H9 (cell line): ENCODE results near the gene BCAS3. TPM values are rescaled to one million over a fixed set of nuclear protein-coding genes. Genes with fewer than 3 reads are reported as not detected.

Experiments
- DNase-seq: peaks from one replicate; pipeline ENCODE4 v3.0.0-alpha.2; 2017
- H2AFZ ChIP-seq: one replicate; pipeline ENCODE4 v1.6.1; 2013; ENCODE audit warnings: mild to moderate bottlenecking, low read length, control low read depth, moderate library complexity
- H2AK5ac ChIP-seq: 2 replicates; pipeline ENCODE4 v1.6.1; 2013; ENCODE audit warnings: low read length, control low read depth, mixed read lengths; ENCODE audit not compliant: insufficient read length
- H2BK120ac ChIP-seq: one replicate; pipeline ENCODE4 v1.6.1; 2013; ENCODE audit warnings: low read depth, mild to moderate bottlenecking, low read length, control low read depth, inconsistent platforms; ENCODE audit not compliant: poor library complexity, severe bottlenecking
- H2BK12ac ChIP-seq: 2 replicates; pipeline ENCODE4 v1.6.1; 2013; ENCODE audit warnings: low read length, control low read depth, mixed read lengths, low read depth; ENCODE audit not compliant: insufficient read length
- H2BK15ac ChIP-seq: 2 replicates; pipeline ENCODE4 v1.6.1; 2013; ENCODE audit warnings: low read depth, low read length, control low read depth
- H2BK20ac ChIP-seq: one replicate; pipeline ENCODE4 v1.6.1; 2013; ENCODE audit warnings: low read depth, mild to moderate bottlenecking, low read length, control low read depth, inconsistent platforms; ENCODE audit not compliant: poor library complexity, severe bottlenecking
- H2BK5ac ChIP-seq: 2 replicates; pipeline ENCODE4 v1.6.1; 2013; ENCODE audit warnings: low read length, control low read depth, mixed read lengths; ENCODE audit not compliant: insufficient read length
- H3K14ac ChIP-seq: 2 replicates; pipeline ENCODE4 v1.6.1; 2013; ENCODE audit warnings: low read length, control low read depth; ENCODE audit not compliant: insufficient read depth
- H3K18ac ChIP-seq: 2 replicates; pipeline ENCODE4 v1.6.1; 2013; ENCODE audit warnings: low read depth, mild to moderate bottlenecking, mixed read lengths, low read length, control low read depth; ENCODE audit not compliant: insufficient read length
- H3K23ac ChIP-seq: 2 replicates; pipeline ENCODE4 v1.6.1; 2013; ENCODE audit warnings: low read length, control low read depth, mixed read lengths, low read depth; ENCODE audit not compliant: insufficient read length
- H3K23me2 ChIP-seq: 2 replicates; pipeline ENCODE4 v1.6.1; 2013; ENCODE audit warnings: low read depth, mild to moderate bottlenecking, mixed read lengths, low read length, control low read depth; ENCODE audit not compliant: insufficient read length, poor library complexity, severe bottlenecking
- H3K27ac ChIP-seq: 2 replicates; pipeline ENCODE4 v1.5.1; 2013; ENCODE audit warnings: low read length, control low read depth, mixed read lengths, low read depth; ENCODE audit not compliant: insufficient read length
- H3K27me3 ChIP-seq: 2 replicates; pipeline ENCODE4 v1.6.1; 2013; ENCODE audit warnings: low read length, control low read depth, inconsistent platforms; ENCODE audit not compliant: insufficient read depth
- H3K4ac ChIP-seq: 2 replicates; pipeline ENCODE4 v1.6.1; 2013; ENCODE audit warnings: low read depth, mild to moderate bottlenecking, control low read depth, inconsistent platforms, low read length, moderate library complexity
- H3K4me1 ChIP-seq: 2 replicates; pipeline ENCODE4 v1.6.1; 2013; ENCODE audit warnings: low read length, control low read depth, inconsistent platforms; ENCODE audit not compliant: insufficient read depth
- H3K4me2 ChIP-seq: 2 replicates; pipeline ENCODE4 v1.6.1; 2013; ENCODE audit warnings: low read length, control low read depth, mixed read lengths; ENCODE audit not compliant: insufficient read length, insufficient read depth
- H3K56ac ChIP-seq: 2 replicates; pipeline ENCODE4 v1.6.1; 2013; ENCODE audit warnings: low read depth, mild to moderate bottlenecking, mixed read lengths, low read length, control low read depth; ENCODE audit not compliant: insufficient read length
- H3K79me1 ChIP-seq: 2 replicates; pipeline ENCODE4 v1.6.1; 2013; ENCODE audit warnings: low read depth, mild to moderate bottlenecking, moderate library complexity, low read length, control low read depth, inconsistent platforms; ENCODE audit not compliant: insufficient read depth, poor library complexity, severe bottlenecking
- H3K79me2 ChIP-seq: 2 replicates; pipeline ENCODE4 v1.6.1; 2013; ENCODE audit warnings: low read length, control low read depth, inconsistent platforms; ENCODE audit not compliant: insufficient read depth
- H3K9ac ChIP-seq: 2 replicates; pipeline ENCODE4 v1.6.1; 2013; ENCODE audit warnings: low read length, control low read depth, mixed read lengths; ENCODE audit not compliant: insufficient read length; ENCODE audit errors: extremely low read depth
- H3K9me3 ChIP-seq: one replicate; pipeline ENCODE4 v1.6.1; 2013; ENCODE audit warnings: low read depth, low read length, inconsistent platforms; ENCODE audit not compliant: control insufficient read depth
- H3T11ph ChIP-seq: one replicate; pipeline ENCODE4 v1.6.1; 2013; ENCODE audit warnings: mild to moderate bottlenecking, low read length, control low read depth, inconsistent platforms
- H4K20me1 ChIP-seq: one replicate; pipeline ENCODE4 v1.6.1; 2013; ENCODE audit not compliant: control insufficient read depth, insufficient read length, insufficient read depth
- H4K5ac ChIP-seq: 2 replicates; pipeline ENCODE4 v1.6.1; 2013; ENCODE audit warnings: low read depth, mild to moderate bottlenecking, mixed read lengths, low read length, control low read depth; ENCODE audit not compliant: insufficient read length
- H4K8ac ChIP-seq: replicated peaks from 2 replicates; pipeline ENCODE4 v1.6.1; 2013; ENCODE audit warnings: low read length, control low read depth, mixed read lengths, low read depth; ENCODE audit not compliant: insufficient read length
- H4K91ac ChIP-seq: 2 replicates; pipeline ENCODE4 v1.6.1; 2013; ENCODE audit warnings: low read depth, mild to moderate bottlenecking, moderate library complexity, mixed read lengths, low read length, control low read depth; ENCODE audit not compliant: insufficient read length
- H3K27ac Mint-ChIP-seq, 3 experiments: 2 replicates in 2 of 3; 3 replicates in 1 of 3; pipeline ENCODE4 v1.8.0; 2020 to 2021; ENCODE audit warnings: mixed read lengths in 3 of 3, mild to moderate bottlenecking in 1 of 3, moderate library complexity in 1 of 3
- H3K27me3 Mint-ChIP-seq: 2 replicates; pipeline ENCODE4 v1.8.0; 2021; ENCODE audit warnings: low read depth, mild to moderate bottlenecking, moderate library complexity, mixed read lengths
- H3K36me3 Mint-ChIP-seq, 3 experiments: 2 replicates in 2 of 3; 3 replicates in 1 of 3; pipeline ENCODE4 v1.8.0; 2020 to 2021; ENCODE audit warnings: low read depth in 3 of 3, mixed read lengths in 3 of 3; ENCODE audit not compliant: insufficient read depth in 1 of 3
- H3K4me1 Mint-ChIP-seq, 2 experiments: 2 replicates each; pipeline ENCODE4 v1.8.0; 2020; ENCODE audit warnings: mixed read lengths in 2 of 2
- H3K4me3 Mint-ChIP-seq, 2 experiments: 2 replicates in 1 of 2; 3 replicates in 1 of 2; pipeline ENCODE4 v1.8.0; 2020 to 2021; ENCODE audit warnings: mild to moderate bottlenecking in 2 of 2, mixed read lengths in 2 of 2, moderate library complexity in 1 of 2
- H3K9me3 Mint-ChIP-seq, 2 experiments: 2 replicates in 1 of 2; 3 replicates in 1 of 2; pipeline ENCODE4 v1.8.0; 2020; ENCODE audit warnings: mild to moderate bottlenecking in 2 of 2, mixed read lengths in 2 of 2, moderate library complexity in 1 of 2
- WGBS: extraction: QIAGEN DNeasy Blood & Tissue Kit; methylation state at CpG from one replicate; pipeline ENCODE4 v1.1.7; 2013; ENCODE audit warnings: missing lambda C conversion rate, low lambda C conversion rate, mixed read lengths; ENCODE audit not compliant: insufficient read length; ENCODE audit errors: extremely low coverage; 5-methylcytosine and 5-hydroxymethylcytosine counted together
- total RNA-seq: library from RNA; stranded (reverse); gene quantifications from 2 replicates; pipeline ENCODE4 v1.2.1, GENCODE V29; 2021
- TF ChIP-seq, protein P1 (sequence below): fragments of 200-600 bp; sonication (generic); conservative IDR thresholded peaks from 3 replicates; pipeline ENCODE4 v1.8.0; 2021; ENCODE audit warnings: antibody characterized with exemption, mild to moderate bottlenecking

Gene BCAS3
- total RNA-seq, 1 experiment from 2014 or later = 22.4 TPM

GRCh38 chr17:60964160-60964559, 286.5 kb downstream of the BCAS3 start:
- Histone ChIP-seq H3K79me1 (no peaks in the 10 kb centered on the region), H4K91ac (no peak overlapping the region), H2BK20ac (no peak overlapping the region), H3K4me2 (no peak overlapping the region), H3K56ac (no peak overlapping the region), H2BK15ac (no peak overlapping the region), H3K9me3 (peaks cover 7% of the 10 kb centered on the region), H4K20me1 (no peaks in the 10 kb centered on the region), H3K27ac (no peak overlapping the region), H3K23me2 (no peaks in the 10 kb centered on the region), H2AFZ (no peak overlapping the region), H3K79me2 (no peaks in the 10 kb centered on the region), H4K5ac (no peak overlapping the region), H4K8ac (no peak overlapping the region), H3K14ac (no peak overlapping the region), H3K23ac (no peak overlapping the region), H2BK120ac (no peak overlapping the region), H3K18ac (no peak overlapping the region), H3T11ph (no peak overlapping the region), H3K4me1 (no peaks in the 10 kb centered on the region), H2AK5ac (no peak overlapping the region), H3K9ac (no peak overlapping the region), H3K4ac (no peak overlapping the region), H2BK5ac (no peak overlapping the region), H3K27me3 (no peaks in the 10 kb centered on the region), H2BK12ac (no peak overlapping the region)
- peaks cover 2 to 22% (median 5%) of the 10 kb centered on the region in 3 experiments; a peak in 6 of 7 replicates for H3K36me3 Mint-ChIP-seq
- no peak overlapping the region for H3K4me3 Mint-ChIP-seq
- H3K9me3 Mint-ChIP-seq = peaks cover 0 to 7% of the 10 kb centered on the region in 2 experiments; a peak in 3 of 5 replicates
- peaks cover 4 to 12% of the 10 kb centered on the region in 2 experiments for H3K4me1 Mint-ChIP-seq
- H3K27me3 Mint-ChIP-seq = no peaks in the 10 kb centered on the region
- no CpG with 5 or more reads among the region's 2 CpGs for WGBS
- DNase-seq = no peak
- no peak overlapping the region for H3K27ac Mint-ChIP-seq
- TF ChIP-seq, protein P1, sequence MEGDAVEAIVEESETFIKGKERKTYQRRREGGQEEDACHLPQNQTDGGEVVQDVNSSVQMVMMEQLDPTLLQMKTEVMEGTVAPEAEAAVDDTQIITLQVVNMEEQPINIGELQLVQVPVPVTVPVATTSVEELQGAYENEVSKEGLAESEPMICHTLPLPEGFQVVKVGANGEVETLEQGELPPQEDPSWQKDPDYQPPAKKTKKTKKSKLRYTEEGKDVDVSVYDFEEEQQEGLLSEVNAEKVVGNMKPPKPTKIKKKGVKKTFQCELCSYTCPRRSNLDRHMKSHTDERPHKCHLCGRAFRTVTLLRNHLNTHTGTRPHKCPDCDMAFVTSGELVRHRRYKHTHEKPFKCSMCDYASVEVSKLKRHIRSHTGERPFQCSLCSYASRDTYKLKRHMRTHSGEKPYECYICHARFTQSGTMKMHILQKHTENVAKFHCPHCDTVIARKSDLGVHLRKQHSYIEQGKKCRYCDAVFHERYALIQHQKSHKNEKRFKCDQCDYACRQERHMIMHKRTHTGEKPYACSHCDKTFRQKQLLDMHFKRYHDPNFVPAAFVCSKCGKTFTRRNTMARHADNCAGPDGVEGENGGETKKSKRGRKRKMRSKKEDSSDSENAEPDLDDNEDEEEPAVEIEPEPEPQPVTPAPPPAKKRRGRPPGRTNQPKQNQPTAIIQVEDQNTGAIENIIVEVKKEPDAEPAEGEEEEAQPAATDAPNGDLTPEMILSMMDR = no peak
